ENCODE measurements around the gene CIAO3.
A peak's percentile ranks its signal among the peaks of the same experiment; 100 is the strongest.
"Not testable (repeated sequence)": the region's sequence is repeated elsewhere in the genome, so short reads cannot be mapped to it uniquely, and the experiment has no call there.

CIAO3 gene

GRCh38 chr16:740764-741505 lies at the start of gene CIAO3:
TSS of gene CIAO3 (minus strand) at chr16:740997. CDS start at chr16:740985, 12 bp downstream.
- DNase-seq, result peak; percentile 91

- no peak for DNase-seq
Measured at GRCh38 chr16:790086-790485, 49.3 kb upstream of the CIAO3 start.

- DNase-seq, result no peak
Measured at GRCh38 chr16:789191-789850, 48.5 kb upstream of the CIAO3 start.

GRCh38 chr16:788399-789126 lies 47.8 kb upstream of the CIAO3 start, which contains the start of gene CHTF18:
TSS of gene CHTF18 (plus strand) at chr16:788620. CDS start at chr16:788685, 65 bp downstream.
- DNase-seq, result peak; percentile 92

- DNase-seq, result no peak
Measured at GRCh38 chr16:787978-788398, 47.2 kb upstream of the CIAO3 start, which contains the start of gene RPUSD1. TSS of gene RPUSD1 (minus strand) at chr16:788381. CDS start at chr16:787737, 644 bp downstream.

- DNase-seq, result no peak
Measured at GRCh38 chr16:787321-787966, 46.6 kb upstream of the CIAO3 start.

GRCh38 chr16:785563-786535 lies 45.1 kb upstream of the CIAO3 start:
- peak; percentile 56 for DNase-seq

- DNase-seq, result no peak
Measured at GRCh38 chr16:784431-784830, 43.6 kb upstream of the CIAO3 start.

GRCh38 chr16:783404-784161 lies 42.8 kb upstream of the CIAO3 start:
- DNase-seq, result no peak

- DNase-seq, result peak; percentile 92
Measured at GRCh38 chr16:782766-783403, 42.1 kb upstream of the CIAO3 start.

GRCh38 chr16:782258-782657 lies 41.5 kb upstream of the CIAO3 start:
- no peak for DNase-seq

GRCh38 chr16:781346-782010 lies 40.7 kb upstream of the CIAO3 start:
- no peak for DNase-seq

GRCh38 chr16:780296-780695 lies 39.5 kb upstream of the CIAO3 start:
- no peak for DNase-seq

- no peak for DNase-seq
Measured at GRCh38 chr16:779561-779960, 38.8 kb upstream of the CIAO3 start.

GRCh38 chr16:778909-779527 lies 38.2 kb upstream of the CIAO3 start:
- no peak for DNase-seq

GRCh38 chr16:778447-778846 lies 37.6 kb upstream of the CIAO3 start:
- no peak for DNase-seq

- DNase-seq, result no peak
Measured at GRCh38 chr16:777826-778225, 37.0 kb upstream of the CIAO3 start.

- no peak for DNase-seq
Measured at GRCh38 chr16:776824-777223, 36.0 kb upstream of the CIAO3 start.

- not testable (repeated sequence) for DNase-seq
Measured at GRCh38 chr16:776298-776697, 35.5 kb upstream of the CIAO3 start.

All from NCI-H345 (cell line).